Measurements from ENCODE around the gene GINS2.

Gene GINS2

DNA sequence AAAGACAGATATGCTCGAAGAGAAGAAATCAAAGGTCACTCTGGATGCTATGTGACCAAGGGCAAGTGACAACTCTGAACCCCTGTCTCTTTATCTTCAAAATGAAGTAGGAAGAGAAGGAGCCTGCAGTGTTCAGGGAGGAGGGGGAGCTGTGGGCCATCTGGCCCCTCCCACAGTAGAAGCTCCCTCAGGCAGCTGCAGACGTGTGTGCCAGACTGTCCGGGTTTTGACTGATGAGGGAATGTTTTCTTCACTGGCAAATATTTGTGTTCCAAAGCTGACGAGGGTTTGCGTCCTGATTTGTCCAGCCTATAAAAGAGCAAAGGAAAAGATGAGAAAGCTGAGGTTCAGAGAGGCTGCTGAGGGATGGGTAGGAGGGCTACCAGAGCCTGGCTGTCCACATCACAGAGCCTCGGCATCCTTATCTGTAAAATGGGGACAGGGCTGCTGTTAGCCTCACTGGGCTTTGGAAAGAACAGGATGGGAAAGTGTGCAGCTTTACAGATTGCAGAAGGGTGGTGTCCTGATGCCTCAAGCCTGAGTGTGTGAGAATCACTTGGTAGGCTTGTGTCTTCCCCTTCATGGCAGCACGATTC, 1.8 kb upstream of the GINS2 start:
- no peak for TF ChIP-seq GATA3 (IDR thresholded peaks at IDR 0.05; ENCODE audit: low read depth, low read length)
- TF ChIP-seq GATA2 (IDR thresholded peaks at IDR 0.05; ENCODE audit: low read depth, low read length): no peak

DNA sequence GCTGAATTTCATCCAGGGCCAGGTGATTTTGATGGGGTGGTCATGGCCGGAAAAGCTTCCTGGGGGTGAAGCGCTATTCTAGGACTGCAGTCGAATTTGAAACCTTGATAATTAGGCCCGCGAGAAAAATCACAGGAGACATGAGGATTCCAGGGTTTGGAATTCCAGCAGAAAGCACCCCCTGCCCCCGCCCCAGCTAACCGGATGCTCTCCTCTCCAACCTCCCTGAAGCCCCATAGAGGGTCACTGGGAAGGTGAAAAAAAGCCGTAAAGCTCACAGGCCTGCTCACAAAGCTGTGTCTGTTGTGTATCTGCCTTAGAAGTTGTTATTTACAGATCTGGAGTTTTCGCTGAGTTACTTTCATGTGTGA, 1.2 kb upstream of the GINS2 start:
- TF ChIP-seq GATA3 (IDR thresholded peaks at IDR 0.05; ENCODE audit: low read depth, low read length) (no peak), GATA2 (IDR thresholded peaks at IDR 0.05; ENCODE audit: low read depth, low read length) (no peak)

DNA sequence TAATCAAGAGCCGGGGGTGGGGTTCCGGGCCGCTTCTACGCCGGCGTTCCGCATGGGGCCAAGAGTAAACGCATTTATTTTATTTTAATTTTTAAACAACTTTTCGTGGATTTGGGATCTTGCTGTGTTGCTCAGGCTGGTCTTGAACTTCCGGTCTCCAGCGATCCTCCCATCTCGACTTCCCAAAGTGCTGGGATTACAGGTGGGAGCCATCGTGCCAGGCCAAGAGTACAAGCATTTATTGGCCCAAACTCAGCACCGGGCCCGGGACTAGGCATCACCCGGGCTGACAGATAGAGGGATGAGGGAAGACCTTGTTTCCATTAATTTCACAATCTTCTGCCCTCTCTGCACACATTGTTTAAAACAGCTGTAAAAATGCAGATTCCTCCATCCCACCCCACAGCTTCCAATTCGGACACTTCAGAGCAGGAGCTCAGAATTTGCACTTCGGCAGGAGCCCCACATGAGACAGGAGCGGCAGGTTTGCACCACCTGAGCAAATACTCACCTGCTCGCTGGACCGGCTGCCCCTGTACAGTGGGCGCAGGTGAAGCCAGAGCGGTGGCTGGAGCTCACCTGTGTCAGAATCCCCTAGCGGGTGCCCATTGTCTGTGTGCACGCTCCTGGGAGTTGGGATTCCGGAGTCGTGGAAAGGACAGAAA, 663 bp upstream of the GINS2 start:
- TF ChIP-seq GATA2 (IDR thresholded peaks at IDR 0.05; ENCODE audit: low read depth, low read length) (no peak), GATA3 (IDR thresholded peaks at IDR 0.05; ENCODE audit: low read depth, low read length) (no peak)

DNA sequence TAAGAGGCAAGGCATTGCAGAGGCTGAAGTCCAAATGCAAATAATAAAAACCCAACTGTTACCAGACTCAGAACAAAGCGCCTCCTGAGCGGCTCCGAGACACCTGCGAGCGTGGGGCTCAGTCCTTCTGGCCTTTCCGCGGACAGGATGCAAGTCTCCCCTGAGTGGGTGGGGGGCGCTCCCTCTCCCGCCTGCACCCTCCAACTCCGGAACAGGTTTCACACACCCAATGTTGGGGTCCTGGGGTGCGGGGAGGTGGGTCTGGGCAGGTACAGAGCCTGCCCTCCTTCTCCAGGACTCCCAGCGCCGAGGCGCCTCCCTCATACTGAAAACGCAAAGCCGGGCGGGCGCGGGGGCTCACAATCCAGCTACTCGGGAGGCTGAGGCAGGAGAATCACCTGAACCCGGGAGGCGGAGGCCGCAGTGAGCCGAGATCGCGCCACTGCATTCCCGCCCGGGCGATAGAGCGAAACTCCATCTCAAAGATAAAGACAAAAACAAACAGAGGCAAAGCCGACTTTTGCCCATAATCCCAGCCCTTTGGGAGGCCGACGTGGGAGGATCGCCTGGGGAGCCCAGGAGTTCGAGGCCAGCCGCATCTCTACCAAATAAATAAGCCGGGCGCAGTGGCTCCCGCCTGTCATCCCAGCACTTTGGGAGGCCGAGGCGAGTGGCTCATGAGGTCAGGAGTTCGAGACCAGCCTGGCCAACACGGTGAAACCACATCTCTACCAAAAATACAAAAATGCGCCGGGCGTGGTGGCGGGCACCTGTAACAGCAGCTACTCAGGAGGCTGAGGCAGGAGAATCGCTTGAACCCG, 893 bp downstream of the GINS2 start:
- TF ChIP-seq GATA2 (IDR thresholded peaks at IDR 0.05; ENCODE audit: low read depth, low read length) (no peak), GATA3 (IDR thresholded peaks at IDR 0.05; ENCODE audit: low read depth, low read length) (no peak)

DNA sequence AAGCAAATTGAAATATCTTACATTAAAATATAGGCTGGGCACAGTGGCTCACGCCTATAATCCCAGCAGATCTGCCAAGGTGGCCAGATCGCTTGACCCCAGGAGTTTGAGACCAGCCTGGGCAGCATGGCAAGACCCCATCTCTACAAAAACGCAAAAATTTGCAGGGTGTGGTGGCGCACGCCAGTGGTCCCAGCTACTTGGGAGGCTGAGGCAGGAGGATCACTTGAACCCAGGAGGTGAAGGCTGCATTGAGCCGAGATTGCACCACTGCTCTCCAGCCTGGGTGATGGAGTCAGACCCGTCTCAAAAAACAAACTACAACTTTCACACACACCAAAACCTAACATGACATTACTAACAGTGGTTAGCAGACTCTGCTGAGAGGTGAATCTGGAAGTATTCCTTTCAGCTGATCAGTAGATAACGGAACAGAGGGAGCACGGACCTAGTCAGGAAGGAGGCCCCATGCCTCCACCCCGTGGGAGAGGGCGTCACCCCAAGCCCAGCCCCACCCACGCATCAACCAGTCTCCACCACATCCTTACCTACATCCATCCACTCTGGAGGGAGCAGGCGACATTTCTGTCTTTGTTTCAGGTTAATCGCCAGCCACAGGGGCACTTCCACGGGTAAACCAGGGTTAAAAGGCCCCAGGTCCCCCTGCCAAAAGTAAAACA, 1.7 kb downstream of the GINS2 start:
- no peak for TF ChIP-seq GATA2 (IDR thresholded peaks at IDR 0.05; ENCODE audit: low read depth, low read length)
- no peak for TF ChIP-seq GATA3 (IDR thresholded peaks at IDR 0.05; ENCODE audit: low read depth, low read length)

DNA sequence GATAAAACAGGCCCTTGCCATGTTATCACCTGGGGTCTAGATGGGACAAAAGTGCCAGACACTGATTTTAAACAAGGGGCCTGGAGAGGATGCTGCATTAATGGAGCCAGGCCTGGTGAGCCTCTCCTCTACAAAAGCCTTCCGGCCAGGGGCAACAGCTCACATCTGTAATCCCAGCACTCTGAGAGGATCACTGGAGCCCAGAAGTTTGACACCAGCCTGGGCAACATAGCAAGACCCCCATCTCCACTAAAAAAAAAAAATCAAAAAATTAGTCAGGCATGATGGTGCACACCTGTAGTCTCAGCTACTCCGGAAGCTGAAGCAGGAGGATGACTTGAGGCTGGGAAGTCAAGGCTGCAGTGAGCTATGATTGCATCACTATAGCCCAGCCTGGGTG, 3.5 kb downstream of the GINS2 start:
- TF ChIP-seq GATA2 (IDR thresholded peaks at IDR 0.05; ENCODE audit: low read depth, low read length): no peak
- TF ChIP-seq GATA3 (IDR thresholded peaks at IDR 0.05; ENCODE audit: low read depth, low read length): no peak

DNA sequence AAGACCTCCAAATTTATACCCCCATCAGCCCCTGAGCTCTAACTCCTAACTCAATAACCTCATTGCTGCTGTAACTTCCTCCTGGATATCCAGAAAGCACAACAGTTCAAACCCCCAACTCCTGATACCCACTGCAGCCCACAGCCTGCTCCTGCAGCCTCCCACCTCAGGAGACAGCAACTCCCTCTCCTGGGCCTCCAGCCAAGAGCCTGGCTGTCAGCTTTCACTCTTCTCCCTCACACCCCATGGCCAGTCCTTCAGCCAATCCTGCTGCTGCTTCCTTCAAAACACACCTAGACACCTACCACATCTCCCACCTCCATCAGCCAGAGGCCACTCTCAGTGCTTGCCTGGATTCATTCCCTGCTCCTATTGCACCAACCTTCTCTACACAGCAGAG, 5.4 kb downstream of the GINS2 start:
- TF ChIP-seq GATA2 (IDR thresholded peaks at IDR 0.05; ENCODE audit: low read depth, low read length): no peak
- no peak for TF ChIP-seq GATA3 (IDR thresholded peaks at IDR 0.05; ENCODE audit: low read depth, low read length)

DNA sequence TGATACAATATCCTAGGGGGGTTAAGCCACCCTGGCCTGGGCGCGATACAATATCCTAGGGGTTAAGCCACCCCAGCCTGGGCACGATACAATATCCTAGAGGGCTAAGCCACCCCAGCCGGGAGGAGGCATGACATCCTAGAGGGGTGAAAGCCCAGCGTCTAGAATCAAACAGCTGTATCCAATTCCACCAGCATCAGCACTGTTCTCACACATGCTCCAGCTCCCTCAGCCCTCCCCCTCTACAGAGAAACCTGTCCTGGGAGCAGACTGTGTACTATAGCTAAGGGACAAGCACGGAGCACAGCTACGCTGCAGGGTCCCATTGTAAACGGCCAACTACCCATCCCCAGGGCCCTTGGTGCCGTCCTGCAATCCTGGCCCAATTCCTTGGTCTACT, 6.2 kb downstream of the GINS2 start:
- no peak for TF ChIP-seq GATA2 (IDR thresholded peaks at IDR 0.05; ENCODE audit: low read depth, low read length)
- no peak for TF ChIP-seq GATA3 (IDR thresholded peaks at IDR 0.05; ENCODE audit: low read depth, low read length)

DNA sequence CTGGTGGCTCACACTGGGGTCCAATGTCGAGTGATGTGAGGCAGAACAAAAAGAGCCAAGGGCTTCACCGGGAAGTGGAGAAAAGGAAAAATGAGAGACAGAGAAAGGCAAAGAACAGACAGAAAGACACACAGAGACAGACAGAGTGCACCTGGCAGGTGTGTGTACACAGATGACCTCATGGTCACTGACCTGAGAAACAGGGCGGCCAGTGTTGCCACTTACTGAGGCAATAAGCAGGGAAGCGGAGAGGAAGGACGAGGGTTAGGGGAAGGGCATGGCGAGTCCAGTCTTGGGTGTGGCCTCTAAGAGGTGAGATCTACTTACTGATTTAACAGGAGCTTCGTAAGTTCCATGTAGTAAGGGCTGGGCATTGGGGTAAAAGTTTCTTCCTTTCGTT, 7.5 kb downstream of the GINS2 start:
- TF ChIP-seq GATA2 (IDR thresholded peaks at IDR 0.05; ENCODE audit: low read depth, low read length): no peak
- no peak for TF ChIP-seq GATA3 (IDR thresholded peaks at IDR 0.05; ENCODE audit: low read depth, low read length)

DNA sequence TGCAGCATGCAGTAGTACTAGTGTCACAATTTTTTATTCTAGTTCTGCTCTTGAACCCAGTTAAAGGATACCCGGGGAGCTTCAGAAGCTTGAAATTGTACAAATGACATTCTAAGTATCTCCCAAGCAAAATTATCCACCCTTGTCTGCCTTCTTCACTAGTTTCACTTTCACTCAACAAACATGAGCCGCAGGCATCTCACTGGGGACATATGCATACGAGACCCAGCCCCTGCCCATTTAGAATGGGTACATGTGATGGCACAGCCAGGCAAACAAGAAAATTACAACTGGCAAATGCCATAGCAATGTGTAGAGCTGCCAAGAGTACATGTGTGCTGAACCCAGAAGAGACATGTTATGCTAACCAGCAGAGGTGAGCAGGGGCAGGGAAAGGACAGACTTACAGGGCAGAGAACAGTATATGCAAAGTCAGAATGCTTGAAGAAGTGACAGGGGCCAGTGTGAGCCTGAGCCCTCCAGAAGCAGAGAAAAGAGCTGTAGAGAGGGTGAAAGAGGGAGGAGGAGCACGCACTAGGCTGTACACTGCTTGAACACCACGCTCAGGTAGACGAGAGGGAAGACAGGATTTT, 8.3 kb downstream of the GINS2 start:
- no peak for TF ChIP-seq GATA2 (IDR thresholded peaks at IDR 0.05; ENCODE audit: low read depth, low read length)
- no peak for TF ChIP-seq GATA3 (IDR thresholded peaks at IDR 0.05; ENCODE audit: low read depth, low read length)

DNA sequence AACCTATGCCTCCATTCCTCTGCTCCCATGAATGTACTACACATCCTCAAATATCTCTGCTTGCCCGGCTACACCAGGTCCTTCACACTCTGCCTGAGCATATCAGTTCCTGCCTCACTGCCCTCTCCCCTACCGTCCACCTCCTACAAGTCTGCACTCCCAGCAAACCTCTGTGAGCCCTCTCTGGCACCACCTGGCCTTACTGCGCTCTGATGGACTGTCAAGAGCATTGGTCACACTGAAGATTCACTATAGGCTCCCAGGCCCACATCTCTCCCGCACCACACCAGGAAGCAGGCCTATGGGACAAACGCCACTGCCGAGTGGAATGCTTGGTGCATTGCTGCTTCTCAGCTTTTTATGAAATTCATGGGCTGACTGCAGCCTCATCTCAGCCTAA, 8.9 kb downstream of the GINS2 start:
- TF ChIP-seq GATA3 (IDR thresholded peaks at IDR 0.05; ENCODE audit: low read depth, low read length) (no peak), GATA2 (IDR thresholded peaks at IDR 0.05; ENCODE audit: low read depth, low read length) (no peak)

DNA sequence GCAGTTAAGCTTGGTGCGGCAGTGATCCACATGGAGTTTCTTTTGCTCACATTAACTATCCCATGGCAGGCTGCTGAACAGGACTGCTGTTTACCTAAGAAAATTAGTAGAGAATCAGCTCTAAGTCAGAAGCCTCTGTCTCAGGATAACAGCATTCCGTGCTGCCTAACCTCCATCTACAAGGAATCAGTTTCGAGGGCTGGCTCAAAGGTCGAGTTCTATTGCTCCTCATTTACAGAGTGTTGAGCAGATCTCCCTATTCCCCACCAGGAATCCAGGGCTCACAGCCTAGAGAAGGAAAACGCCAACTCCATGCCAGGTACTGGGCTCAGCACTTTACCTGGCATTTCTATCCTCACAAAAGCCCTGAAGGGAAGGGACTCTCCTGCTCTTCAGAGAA, 9.9 kb downstream of the GINS2 start:
- TF ChIP-seq GATA2 (IDR thresholded peaks at IDR 0.05; ENCODE audit: low read depth, low read length) (no peak), GATA3 (IDR thresholded peaks at IDR 0.05; ENCODE audit: low read depth, low read length) (no peak)

DNA sequence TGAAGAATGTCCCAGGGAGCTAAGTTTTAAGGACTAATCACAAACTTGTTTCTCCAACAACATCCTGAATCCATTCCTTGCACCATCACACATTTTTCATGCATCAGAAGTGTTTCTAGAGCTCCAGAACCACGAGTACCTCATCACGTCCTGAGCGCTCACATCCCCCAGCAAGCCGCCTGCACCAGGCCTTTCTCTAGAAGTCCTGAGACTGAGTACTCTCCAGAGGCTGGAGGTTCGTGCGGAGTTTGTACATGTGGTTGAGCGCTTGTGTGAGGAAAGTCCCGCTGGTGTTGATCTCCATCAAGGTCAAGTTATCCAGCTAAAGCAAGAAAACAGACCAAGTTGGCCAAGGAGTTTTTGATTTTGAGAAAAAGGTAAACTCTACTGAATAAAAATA, 10.7 kb downstream of the GINS2 start:
- TF ChIP-seq GATA3 (IDR thresholded peaks at IDR 0.05; ENCODE audit: low read depth, low read length) (no peak), GATA2 (IDR thresholded peaks at IDR 0.05; ENCODE audit: low read depth, low read length) (no peak)

DNA sequence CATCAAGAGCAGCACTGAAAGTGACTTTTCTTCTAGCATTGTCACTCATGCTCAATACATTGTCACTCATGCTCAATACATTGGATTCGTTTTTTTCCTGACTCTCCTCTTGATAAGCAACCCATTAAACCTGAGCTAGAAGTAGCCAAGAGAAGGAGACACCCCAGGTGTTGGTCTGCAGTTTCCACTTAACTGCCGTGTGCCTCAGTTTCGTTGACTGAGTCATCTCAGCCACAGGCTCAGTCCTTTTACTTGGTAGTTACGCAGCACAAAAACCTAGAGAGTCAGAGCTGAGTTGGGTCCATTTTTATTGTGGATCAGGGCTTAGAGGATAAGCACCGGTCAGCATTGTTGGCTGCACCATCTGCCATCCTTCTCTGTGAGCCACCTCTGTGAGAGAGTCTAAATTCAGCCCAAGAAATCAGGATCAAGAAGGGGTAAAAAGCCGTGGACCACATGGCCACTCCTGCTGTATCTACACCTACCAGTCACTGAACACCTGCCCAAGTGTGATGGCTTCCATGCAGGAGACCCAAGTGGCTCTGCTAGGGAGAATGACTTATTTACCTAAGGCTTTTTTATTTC, 11.3 kb downstream of the GINS2 start:
- TF ChIP-seq GATA2 (IDR thresholded peaks at IDR 0.05; ENCODE audit: low read depth, low read length) (no peak), GATA3 (IDR thresholded peaks at IDR 0.05; ENCODE audit: low read depth, low read length) (no peak)
